WERI-Rb-1 (cell line): ENCODE measurements around the gene LRBA.

Source experiments
- DNase-seq: peaks from one replicate; pipeline ENCODE4 v3.0.0-alpha.2; 2020
- H3K27ac ChIP-seq: fragments of 250-450 bp; sonication (Bioruptor Pico); 2 replicates; pipeline ENCODE4 v1.5.1; 2020; ENCODE audit warnings: mild to moderate bottlenecking, moderate library complexity
- H3K27me3 ChIP-seq: fragments of 250-450 bp; sonication (Bioruptor Pico); 2 replicates; pipeline ENCODE4 v1.5.1; 2021; ENCODE audit warnings: mild to moderate bottlenecking, low read depth, moderate library complexity; ENCODE audit not compliant: insufficient read depth, severe bottlenecking
- H3K36me3 ChIP-seq: fragments of 250-450 bp; sonication (Bioruptor Pico); 2 replicates; pipeline ENCODE4 v1.5.1; 2020; ENCODE audit warnings: mild to moderate bottlenecking, moderate library complexity
- H3K4me3 ChIP-seq: 2 replicates; pipeline ENCODE4 v1.5.1; 2011; ENCODE audit warnings: low read depth, mild to moderate bottlenecking, control low read depth, low read length
- H3K9me3 ChIP-seq: fragments of 250-450 bp; sonication (Bioruptor Pico); 2 replicates; pipeline ENCODE4 v1.5.1; 2021; ENCODE audit warnings: mild to moderate bottlenecking, moderate library complexity; ENCODE audit not compliant: severe bottlenecking
- TF ChIP-seq, protein P1 (sequence below): IDR thresholded peaks from 2 replicates; pipeline ENCODE4 v1.5.1; 2011; ENCODE audit warnings: low read depth, mild to moderate bottlenecking, control low read depth, inconsistent platforms, low read length

The LRBA gene

DNA sequence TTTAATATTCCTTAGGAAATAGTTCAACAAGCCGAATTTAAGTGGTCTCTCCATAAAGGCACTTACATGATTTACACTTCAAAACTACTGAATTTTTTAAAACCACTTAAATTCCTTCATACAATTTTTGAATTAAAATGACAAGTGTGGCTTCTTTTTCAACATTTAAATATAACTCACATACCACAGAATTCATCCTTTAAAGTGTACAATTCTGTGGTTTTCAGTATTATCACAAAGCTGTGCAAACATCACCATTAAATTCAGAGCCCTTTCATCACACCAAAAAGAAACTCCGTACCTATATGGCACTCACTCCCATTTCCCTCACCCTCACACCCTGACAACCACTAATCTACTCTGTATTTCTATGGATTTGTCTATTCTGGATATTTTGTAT is 634.0 kb downstream of the LRBA start:
- Histone ChIP-seq H3K9me3 (no peaks in the 10 kb centered on the region), H3K4me3 (no peak overlapping the region), H3K27ac (no peak overlapping the region), H3K27me3 (no peaks in the 10 kb centered on the region), H3K36me3 (no peaks in the 10 kb centered on the region)
- DNase-seq, result no peak
- TF ChIP-seq, protein P1, sequence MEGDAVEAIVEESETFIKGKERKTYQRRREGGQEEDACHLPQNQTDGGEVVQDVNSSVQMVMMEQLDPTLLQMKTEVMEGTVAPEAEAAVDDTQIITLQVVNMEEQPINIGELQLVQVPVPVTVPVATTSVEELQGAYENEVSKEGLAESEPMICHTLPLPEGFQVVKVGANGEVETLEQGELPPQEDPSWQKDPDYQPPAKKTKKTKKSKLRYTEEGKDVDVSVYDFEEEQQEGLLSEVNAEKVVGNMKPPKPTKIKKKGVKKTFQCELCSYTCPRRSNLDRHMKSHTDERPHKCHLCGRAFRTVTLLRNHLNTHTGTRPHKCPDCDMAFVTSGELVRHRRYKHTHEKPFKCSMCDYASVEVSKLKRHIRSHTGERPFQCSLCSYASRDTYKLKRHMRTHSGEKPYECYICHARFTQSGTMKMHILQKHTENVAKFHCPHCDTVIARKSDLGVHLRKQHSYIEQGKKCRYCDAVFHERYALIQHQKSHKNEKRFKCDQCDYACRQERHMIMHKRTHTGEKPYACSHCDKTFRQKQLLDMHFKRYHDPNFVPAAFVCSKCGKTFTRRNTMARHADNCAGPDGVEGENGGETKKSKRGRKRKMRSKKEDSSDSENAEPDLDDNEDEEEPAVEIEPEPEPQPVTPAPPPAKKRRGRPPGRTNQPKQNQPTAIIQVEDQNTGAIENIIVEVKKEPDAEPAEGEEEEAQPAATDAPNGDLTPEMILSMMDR, result no peak

DNA sequence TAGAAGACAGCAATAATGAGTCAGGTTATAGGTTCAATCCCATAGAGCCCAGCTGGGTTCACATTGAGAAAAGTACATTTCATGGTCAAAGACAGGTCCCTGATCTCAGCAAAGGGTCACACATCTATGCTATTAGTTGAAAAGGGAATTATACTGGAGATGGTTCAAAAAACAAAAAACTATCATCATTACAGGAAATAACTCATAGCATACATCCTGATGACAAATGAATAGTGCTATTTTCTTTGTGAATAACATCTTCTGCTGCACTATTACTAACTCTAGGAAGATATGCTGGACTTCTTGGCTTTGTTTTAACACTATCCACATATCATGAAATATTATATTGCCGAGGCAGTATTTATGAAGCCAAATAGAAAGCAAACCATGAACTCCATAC is 635.6 kb downstream of the LRBA start:
- Histone ChIP-seq H3K27me3 (no peaks in the 10 kb centered on the region), H3K4me3 (no peak overlapping the region), H3K27ac (no peak overlapping the region), H3K9me3 (no peaks in the 10 kb centered on the region), H3K36me3 (no peaks in the 10 kb centered on the region)
- TF ChIP-seq, protein P1, result no peak
- no peak for DNase-seq

DNA sequence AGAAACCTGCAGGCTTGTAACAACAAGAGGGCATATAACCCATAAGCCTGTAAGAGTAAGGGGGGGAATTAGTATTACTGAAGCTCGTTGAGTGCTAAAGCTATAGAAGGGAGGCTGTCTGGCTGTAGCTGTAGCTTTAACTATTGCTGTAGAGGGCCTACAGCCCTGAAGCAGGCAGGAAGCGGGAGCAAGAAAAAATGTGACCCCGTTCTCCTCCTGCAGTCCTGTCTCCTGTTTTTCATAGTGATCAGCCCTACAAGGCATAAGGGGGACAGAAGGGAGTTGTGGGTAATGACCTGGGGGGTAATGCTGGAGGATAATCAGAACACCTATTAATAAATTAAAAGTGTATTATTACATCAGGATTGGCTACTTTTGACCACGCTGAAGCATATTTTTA is 640.1 kb downstream of the LRBA start:
- Histone ChIP-seq H3K4me3 (no peak overlapping the region), H3K36me3 (no peaks in the 10 kb centered on the region), H3K9me3 (no peaks in the 10 kb centered on the region), H3K27ac (no peak overlapping the region), H3K27me3 (no peaks in the 10 kb centered on the region)
- TF ChIP-seq, protein P1, result no peak
- no peak for DNase-seq

DNA sequence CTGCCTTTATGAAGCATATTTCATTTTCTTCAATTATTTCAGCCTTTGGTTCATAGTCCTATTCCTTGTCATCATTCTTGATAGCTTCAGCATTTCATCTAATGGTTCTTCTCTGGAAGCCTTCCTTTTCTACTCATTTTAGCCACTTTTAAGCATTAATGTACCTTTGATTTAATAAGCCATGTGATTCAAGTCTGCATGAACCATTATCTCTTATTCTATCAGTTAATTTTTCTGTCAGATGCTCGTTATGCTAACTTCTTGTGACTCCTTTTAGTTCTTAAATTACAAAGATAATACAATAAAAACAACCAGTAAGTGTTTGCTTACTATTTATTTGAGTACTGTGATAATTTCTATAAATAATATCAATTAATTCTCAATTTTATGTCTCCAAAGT is 643.2 kb downstream of the LRBA start:
- TF ChIP-seq, protein P1, result no peak
- Histone ChIP-seq H3K9me3 (no peaks in the 10 kb centered on the region), H3K36me3 (no peaks in the 10 kb centered on the region), H3K27me3 (no peaks in the 10 kb centered on the region), H3K4me3 (no peak overlapping the region), H3K27ac (no peak overlapping the region)
- no peak for DNase-seq

DNA sequence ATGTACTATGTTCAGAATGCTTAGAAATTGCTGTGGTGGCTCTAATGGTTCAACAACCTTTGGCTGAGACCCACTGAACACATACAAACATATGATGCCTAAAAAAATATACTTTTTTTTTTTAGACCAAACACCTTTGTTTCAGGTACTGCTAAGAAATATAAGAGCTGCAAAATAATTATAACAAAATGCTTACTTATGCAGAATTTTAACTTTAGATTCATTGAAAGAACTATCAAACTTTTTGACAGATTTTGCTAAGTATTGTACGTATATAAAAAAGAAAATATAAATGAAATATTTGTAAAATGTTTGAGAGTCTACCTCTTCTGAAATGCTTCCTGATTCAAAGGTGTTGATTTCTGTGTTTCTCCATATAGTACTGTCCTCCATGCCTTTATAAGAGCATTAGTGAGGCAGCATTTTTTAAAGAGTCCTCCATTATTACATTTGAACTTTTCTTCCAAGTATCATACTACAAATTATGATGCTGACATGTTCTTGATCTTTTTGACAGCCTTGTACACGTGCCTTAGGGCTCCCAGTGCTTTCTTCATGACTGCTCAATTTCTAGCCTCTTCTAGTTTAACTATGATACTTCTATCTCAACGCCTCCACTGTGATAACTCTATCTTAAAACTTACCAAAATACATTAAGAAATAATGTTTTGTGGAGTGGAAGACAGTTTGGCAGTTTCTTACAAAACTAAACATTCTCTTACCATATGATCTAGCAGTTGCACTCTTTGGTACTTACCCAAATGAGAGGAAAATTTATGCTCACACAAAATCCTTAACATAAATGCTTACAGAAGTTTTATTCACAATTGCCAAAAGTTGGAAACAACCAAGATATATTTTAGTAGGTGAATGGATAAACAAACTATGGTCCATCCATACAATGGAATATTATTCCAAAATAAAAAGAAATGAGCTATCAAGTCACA is 645.4 kb downstream of the LRBA start:
- no peaks in the 10 kb centered on the region for H3K27me3 ChIP-seq
- TF ChIP-seq, protein P1, result no peak
- no peaks in the 10 kb centered on the region for H3K36me3 ChIP-seq
- H3K4me3 ChIP-seq, result no peak overlapping the region
- no peak for DNase-seq
- no peak overlapping the region for H3K27ac ChIP-seq
- no peaks in the 10 kb centered on the region for H3K9me3 ChIP-seq
